T1000 (cell line): ENCODE data around the gene PDP2.

Experiments
- DNase-seq: peaks from one replicate; lab custom pipeline; 2025; ENCODE audit warnings: mixed read lengths; lab: John Stamatoyannopoulos, UW

The PDP2 gene

GRCh38 chr16:66935314-66936011 lies 55.1 kb downstream of the PDP2 start, which contains the start of gene CES2:
CES2 (plus strand) TSS chr16:66935516; CDS start chr16:66935636, 120 bp downstream.
- no peak for DNase-seq

GRCh38 chr16:66936462-66936861 lies 56.1 kb downstream of the PDP2 start:
- DNase-seq: no peak

- no peak for DNase-seq
These were observed 56.7 kb downstream of the PDP2 start for GRCh38 chr16:66936889-66937554.

GRCh38 chr16:66937725-66938337 lies 57.5 kb downstream of the PDP2 start:
- no peak for DNase-seq

GRCh38 chr16:66939366-66939765 lies 59.1 kb downstream of the PDP2 start:
- no peak for DNase-seq

- no peak for DNase-seq
These were observed 59.9 kb downstream of the PDP2 start for GRCh38 chr16:66940236-66940635.
